ENCODE results near the gene STXBP5. TPM values are rescaled to one million over a fixed set of nuclear protein-coding genes. Genes with fewer than 3 reads are reported as not detected.

STXBP5 gene
- total RNA-seq, 1 donor from 2014 or later: 14.4 TPM

GRCh38 chr6:147192278-147192911 is 11.8 kb upstream of the STXBP5 start:
- no peaks in the 10 kb centered on the region for H3K4me1 ChIP-seq
- no peaks in the 10 kb centered on the region for H3K36me3 ChIP-seq
- no peak for DNase-seq
- no peak overlapping the region for H3K4me3 ChIP-seq
- H3K9me3 ChIP-seq (replicated peaks): no peaks in the 10 kb centered on the region
- no peaks in the 10 kb centered on the region for H3K27me3 ChIP-seq (ENCODE audit: low read depth)
- TF ChIP-seq CTCF (IDR thresholded peaks at IDR 0.05; ENCODE audit: borderline replicate concordance): no peak
- H3K27ac ChIP-seq (replicated peaks): no peak overlapping the region
- intact Hi-C loops (cut with micrococcal nuclease): no loop called here

- Histone ChIP-seq H3K27me3 (ENCODE audit: low read depth) (no peaks in the 10 kb centered on the region), H3K36me3 (no peaks in the 10 kb centered on the region), H3K9me3 (replicated peaks) (no peaks in the 10 kb centered on the region), H3K27ac (replicated peaks) (no peak overlapping the region), H3K4me1 (no peaks in the 10 kb centered on the region), H3K4me3 (no peak overlapping the region)
- intact Hi-C loops (cut with micrococcal nuclease): no loop called here
- no peak for TF ChIP-seq CTCF (IDR thresholded peaks at IDR 0.05; ENCODE audit: borderline replicate concordance)
- DNase-seq: no peak
Observed at GRCh38 chr6:147194652-147195411, 9.4 kb upstream of the STXBP5 start.

- Histone ChIP-seq H3K4me3 (no peak overlapping the region), H3K36me3 (no peaks in the 10 kb centered on the region), H3K4me1 (no peaks in the 10 kb centered on the region), H3K27ac (replicated peaks) (no peak overlapping the region), H3K27me3 (ENCODE audit: low read depth) (no peaks in the 10 kb centered on the region), H3K9me3 (replicated peaks) (no peaks in the 10 kb centered on the region)
- no peak for TF ChIP-seq CTCF (IDR thresholded peaks at IDR 0.05; ENCODE audit: borderline replicate concordance)
- intact Hi-C loops (cut with micrococcal nuclease): no loop called here
- DNase-seq: no peak
Observed at GRCh38 chr6:147195510-147195909, 8.7 kb upstream of the STXBP5 start.

- DNase-seq: no peak
- intact Hi-C loops (cut with micrococcal nuclease): no loop called here
- no peaks in the 10 kb centered on the region for H3K9me3 ChIP-seq (replicated peaks)
- H3K4me3 ChIP-seq: no peak overlapping the region
- H3K27ac ChIP-seq (replicated peaks): no peak overlapping the region
- no peaks in the 10 kb centered on the region for H3K27me3 ChIP-seq (ENCODE audit: low read depth)
- TF ChIP-seq CTCF (IDR thresholded peaks at IDR 0.05; ENCODE audit: borderline replicate concordance): no peak
- no peaks in the 10 kb centered on the region for H3K4me1 ChIP-seq
- H3K36me3 ChIP-seq: no peaks in the 10 kb centered on the region
Observed at GRCh38 chr6:147195987-147196386, 8.2 kb upstream of the STXBP5 start.

GRCh38 chr6:147200711-147201110 is 3.5 kb upstream of the STXBP5 start:
- H3K27ac ChIP-seq (replicated peaks): no peak overlapping the region
- peaks cover 22% of the 10 kb centered on the region for H3K4me1 ChIP-seq
- H3K9me3 ChIP-seq (replicated peaks): no peaks in the 10 kb centered on the region
- H3K27me3 ChIP-seq (ENCODE audit: low read depth): no peaks in the 10 kb centered on the region
- no peak for DNase-seq
- H3K36me3 ChIP-seq: no peaks in the 10 kb centered on the region
- TF ChIP-seq CTCF (IDR thresholded peaks at IDR 0.05; ENCODE audit: borderline replicate concordance): no peak
- intact Hi-C loops (cut with micrococcal nuclease): no loop called here
- H3K4me3 ChIP-seq: no peak overlapping the region

Measured in left ventricle myocardium inferior (tissue), 1 donor.